Hepatocyte (in vitro differentiated cells): ENCODE data around the gene GDPD4.

Experiments
- CTCF ChIP-seq: fragments of 200-600 bp; sonication (generic); IDR thresholded peaks from 2 replicates; pipeline ENCODE4 v1.5.1; 2016; ENCODE audit warnings: antibody characterized with exemption, mild to moderate bottlenecking; ENCODE audit not compliant: poor library complexity
- EZH2 ChIP-seq: fragments of 200-600 bp; sonication (generic); IDR thresholded peaks from 2 replicates; pipeline ENCODE4 v1.6.1; 2016; ENCODE audit warnings: antibody characterized with exemption, mild to moderate bottlenecking, borderline replicate concordance
- EZH2phosphoT487 ChIP-seq: fragments of 200-600 bp; sonication (generic); IDR thresholded peaks from one replicate; pipeline ENCODE4 v1.6.1; 2018; ENCODE audit warnings: antibody characterized with exemption, mild to moderate bottlenecking, low read depth, moderate library complexity; ENCODE audit not compliant: unreplicated experiment, severe bottlenecking

- TF ChIP-seq CTCF (peak; percentile 92), EZH2 (no peak), EZH2phosphoT487 (no peak)
These were observed 113.5 kb downstream of the GDPD4 start for GRCh38 chr11:77187776-77188632.
